Kidney epithelial cell (primary cell): Measurements from ENCODE around the gene TXNRD1. TPM values are rescaled to one million over a fixed set of nuclear protein-coding genes. Genes with fewer than 3 reads are reported as not detected.

Experiments used
- DNase-seq: peaks from one replicate; pipeline ENCODE4 v3.0.0-alpha.2; 2010; ENCODE audit warnings: low read depth
- H3K27me3 ChIP-seq: 2 replicates; pipeline ENCODE4 v1.6.0; 2011; ENCODE audit warnings: low read length; ENCODE audit not compliant: control insufficient read depth, insufficient read depth
- H3K36me3 ChIP-seq: 2 replicates; pipeline ENCODE4 v1.5.1; 2011; ENCODE audit warnings: low read length; ENCODE audit not compliant: control insufficient read depth, insufficient read depth
- H3K4me3 ChIP-seq: 2 replicates; pipeline ENCODE4 v1.5.1; 2011; ENCODE audit warnings: low read depth, mild to moderate bottlenecking, control low read depth, low read length
- total RNA-seq: library from RNA; depleted of rRNA; stranded (reverse); fragments of >200 nt; gene quantifications from 2 replicates; pipeline ENCODE4 v1.2.3, GENCODE V29; 2015
- TF ChIP-seq, protein P1 (sequence below): IDR thresholded peaks from 2 replicates; pipeline ENCODE4 v1.5.1; 2011; ENCODE audit warnings: mild to moderate bottlenecking, moderate library complexity, low read length, control low read depth, inconsistent platforms; ENCODE audit not compliant: insufficient read depth, poor library complexity, severe bottlenecking

The TXNRD1 gene
- total RNA-seq, 1 donor from 2014 or later: 100 TPM

DNA sequence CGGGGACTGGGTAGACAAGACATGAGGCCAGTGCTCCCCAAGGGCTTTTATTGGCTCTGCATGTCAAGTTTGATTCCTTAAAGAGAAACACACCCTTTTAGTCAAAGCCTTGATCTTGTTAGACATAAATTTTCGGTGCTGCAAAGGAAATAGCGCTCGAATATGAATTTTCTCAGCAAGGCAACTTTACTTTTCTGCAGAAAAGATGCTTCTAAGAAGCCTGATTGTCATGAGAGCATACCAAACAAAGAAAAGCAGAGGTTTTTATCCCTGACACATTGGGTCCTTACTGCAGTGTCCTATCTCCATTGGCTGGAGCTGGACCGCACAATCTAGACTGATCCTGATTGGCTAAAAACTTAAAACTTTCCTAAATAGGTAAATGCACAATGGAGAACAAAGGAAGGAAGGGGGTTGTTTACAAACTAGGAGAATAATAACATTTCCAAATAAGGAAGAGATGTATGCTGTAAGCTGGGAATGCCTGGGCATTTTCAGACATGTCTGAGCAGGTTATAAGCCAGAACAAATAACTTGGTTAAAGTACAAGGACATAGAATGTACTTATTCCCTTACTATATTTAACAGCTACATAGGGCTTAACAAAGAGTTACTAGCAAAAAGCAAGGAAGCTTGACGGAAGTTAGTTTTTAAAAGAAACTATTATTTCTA lies 17.2 kb downstream of the TXNRD1 start:
- Histone ChIP-seq H3K27me3 (no peaks in the 10 kb centered on the region), H3K36me3 (no peaks in the 10 kb centered on the region), H3K4me3 (no peak overlapping the region)
- TF ChIP-seq, protein P1, sequence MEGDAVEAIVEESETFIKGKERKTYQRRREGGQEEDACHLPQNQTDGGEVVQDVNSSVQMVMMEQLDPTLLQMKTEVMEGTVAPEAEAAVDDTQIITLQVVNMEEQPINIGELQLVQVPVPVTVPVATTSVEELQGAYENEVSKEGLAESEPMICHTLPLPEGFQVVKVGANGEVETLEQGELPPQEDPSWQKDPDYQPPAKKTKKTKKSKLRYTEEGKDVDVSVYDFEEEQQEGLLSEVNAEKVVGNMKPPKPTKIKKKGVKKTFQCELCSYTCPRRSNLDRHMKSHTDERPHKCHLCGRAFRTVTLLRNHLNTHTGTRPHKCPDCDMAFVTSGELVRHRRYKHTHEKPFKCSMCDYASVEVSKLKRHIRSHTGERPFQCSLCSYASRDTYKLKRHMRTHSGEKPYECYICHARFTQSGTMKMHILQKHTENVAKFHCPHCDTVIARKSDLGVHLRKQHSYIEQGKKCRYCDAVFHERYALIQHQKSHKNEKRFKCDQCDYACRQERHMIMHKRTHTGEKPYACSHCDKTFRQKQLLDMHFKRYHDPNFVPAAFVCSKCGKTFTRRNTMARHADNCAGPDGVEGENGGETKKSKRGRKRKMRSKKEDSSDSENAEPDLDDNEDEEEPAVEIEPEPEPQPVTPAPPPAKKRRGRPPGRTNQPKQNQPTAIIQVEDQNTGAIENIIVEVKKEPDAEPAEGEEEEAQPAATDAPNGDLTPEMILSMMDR: no peak
- DNase-seq: no peak

DNA sequence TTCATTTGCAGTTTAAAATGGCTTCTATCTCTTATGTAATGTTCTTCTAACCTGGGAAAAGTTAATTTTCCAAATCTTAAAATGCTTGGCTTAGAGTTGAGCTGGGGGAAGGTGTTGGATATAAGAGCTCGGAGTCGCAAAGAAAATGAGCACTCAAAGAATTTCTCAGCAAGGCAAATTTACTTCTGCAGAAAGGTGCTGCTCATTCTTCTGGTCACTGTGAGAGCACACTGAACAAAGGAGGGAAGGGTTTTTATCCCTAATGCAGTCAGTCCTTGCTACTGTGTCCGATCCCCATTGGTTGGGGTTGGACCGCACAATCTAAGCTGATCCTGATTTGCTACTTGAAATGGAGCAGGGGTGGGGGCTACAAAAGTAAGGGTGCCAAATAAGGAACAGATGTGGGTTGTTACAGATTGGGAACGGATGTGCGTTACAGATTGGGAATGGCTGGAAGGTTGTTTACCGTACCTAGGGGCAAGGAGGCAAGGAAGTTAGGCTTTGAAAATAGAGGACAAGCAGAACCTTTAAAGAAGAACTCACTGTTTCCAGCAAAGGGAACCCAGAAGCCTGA lies 19.4 kb downstream of the TXNRD1 start:
- no peaks in the 10 kb centered on the region for H3K27me3 ChIP-seq
- TF ChIP-seq, protein P1: no peak
- DNase-seq: no peak
- H3K36me3 ChIP-seq: no peaks in the 10 kb centered on the region
- H3K4me3 ChIP-seq: no peak overlapping the region

DNA sequence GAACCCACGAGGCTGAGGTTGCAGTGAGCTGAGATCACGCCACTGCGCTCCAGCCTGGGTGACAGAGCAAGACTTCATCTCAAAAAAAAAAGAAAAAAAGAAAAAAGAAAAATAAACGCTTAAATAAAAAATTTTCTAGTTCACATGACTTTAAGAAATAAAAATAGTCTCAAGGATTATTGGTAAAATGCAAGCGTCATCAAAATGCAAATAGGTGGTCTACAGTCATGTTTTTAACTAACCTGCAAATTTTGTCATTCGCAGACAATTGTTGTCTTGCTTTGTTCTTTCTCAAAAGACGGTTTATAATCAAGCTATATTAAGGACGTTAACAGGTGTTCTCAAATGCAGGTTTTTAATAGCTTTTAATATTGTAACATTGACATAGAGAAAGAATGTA lies 22.4 kb downstream of the TXNRD1 start:
- H3K27me3 ChIP-seq: no peaks in the 10 kb centered on the region
- TF ChIP-seq, protein P1: no peak
- no peak for DNase-seq
- no peak overlapping the region for H3K4me3 ChIP-seq
- no peaks in the 10 kb centered on the region for H3K36me3 ChIP-seq

DNA sequence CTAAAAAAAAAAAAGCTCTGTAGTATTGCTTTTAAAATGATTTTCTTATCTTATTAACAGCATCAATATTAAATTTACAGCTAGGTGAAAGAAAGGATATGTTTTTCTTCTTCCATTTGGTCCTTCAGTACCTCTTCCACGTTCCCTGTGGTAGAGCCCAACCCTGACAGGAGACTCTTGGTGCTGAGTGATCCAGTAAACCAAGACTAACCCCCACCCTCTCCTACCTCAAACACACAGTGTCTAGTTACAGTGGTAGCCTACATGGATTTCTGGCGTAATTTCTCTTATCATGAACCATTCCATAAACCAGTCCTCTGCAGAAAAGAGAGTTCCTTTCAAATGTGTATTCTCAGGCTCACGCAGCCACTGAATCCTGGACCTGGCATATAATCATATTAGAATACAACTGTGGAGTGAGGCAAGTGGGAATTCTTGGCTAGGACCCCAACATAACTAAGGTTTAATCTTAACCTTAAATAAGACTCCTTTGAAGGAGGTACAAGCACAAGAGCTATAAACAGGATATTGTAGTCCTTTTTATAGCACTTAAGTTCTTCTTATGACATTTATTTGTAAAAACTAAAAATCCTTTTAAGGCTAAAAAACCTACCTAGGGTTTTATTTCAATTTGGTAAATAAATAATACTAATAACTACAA lies 27.1 kb downstream of the TXNRD1 start:
- H3K4me3 ChIP-seq: no peak overlapping the region

DNA sequence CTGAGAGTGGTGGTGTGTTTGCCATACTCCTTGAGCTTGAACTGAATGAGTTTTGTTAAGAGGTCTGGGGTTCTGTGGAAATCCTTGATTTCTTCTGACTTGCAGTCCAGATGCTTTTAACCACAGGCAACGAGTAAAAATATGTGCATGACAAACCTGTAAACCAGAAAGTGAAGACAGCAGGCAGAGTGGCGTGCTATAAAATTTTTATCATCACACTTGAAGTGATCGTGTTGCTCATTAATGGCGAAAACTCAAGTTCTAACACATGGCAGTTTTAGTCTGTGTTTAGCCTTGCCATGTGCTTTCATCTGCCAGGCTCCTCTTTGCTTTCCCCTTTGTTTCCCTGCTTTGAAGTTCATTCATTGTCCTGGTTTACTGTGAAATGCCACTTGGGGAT lies 28.0 kb downstream of the TXNRD1 start:
- Histone ChIP-seq H3K27me3 (no peaks in the 10 kb centered on the region), H3K4me3 (no peak overlapping the region), H3K36me3 (no peaks in the 10 kb centered on the region)
- TF ChIP-seq, protein P1: no peak
- no peak for DNase-seq

More for the DNA sequence above, 27.1 kb downstream of the TXNRD1 start:
- H3K27me3 ChIP-seq: no peaks in the 10 kb centered on the region
- TF ChIP-seq, protein P1: no peak
- no peak for DNase-seq
- no peaks in the 10 kb centered on the region for H3K36me3 ChIP-seq
